Mesenteric fat pad (tissue), 1 donor: ENCODE measurements around the gene SNX22. TPM values are rescaled to one million over a fixed set of nuclear protein-coding genes. Genes with fewer than 3 reads are reported as not detected.
"Not testable (repeated sequence)": the region's sequence is repeated elsewhere in the genome, so short reads cannot be mapped to it uniquely, and the experiment has no call there.

Experiments
- DNase-seq: peaks from one replicate; pipeline ENCODE4 v3.0.0-alpha.2; 2020; ENCODE audit warnings: low spot score
- long read RNA-seq: library from polyadenylated mRNA; unstranded; transcript quantifications from one replicate; pipeline ENCODE4 v2.0.0, GENCODE V29; 2020
- total RNA-seq: library from RNA; stranded (reverse); fragmentation: NEBNext Ultra II Directional; extraction: Animal tissue kit (Norgen Biotek cat#: 25700); gene quantifications from one replicate; pipeline ENCODE4 v1.2.1, GENCODE V29; 2021
- donor health status: DM: yes; HTN: yes; CAD: no.

The SNX22 gene
- total RNA-seq, result 0.71 TPM
- long read RNA-seq, result 0 reads

DNA sequence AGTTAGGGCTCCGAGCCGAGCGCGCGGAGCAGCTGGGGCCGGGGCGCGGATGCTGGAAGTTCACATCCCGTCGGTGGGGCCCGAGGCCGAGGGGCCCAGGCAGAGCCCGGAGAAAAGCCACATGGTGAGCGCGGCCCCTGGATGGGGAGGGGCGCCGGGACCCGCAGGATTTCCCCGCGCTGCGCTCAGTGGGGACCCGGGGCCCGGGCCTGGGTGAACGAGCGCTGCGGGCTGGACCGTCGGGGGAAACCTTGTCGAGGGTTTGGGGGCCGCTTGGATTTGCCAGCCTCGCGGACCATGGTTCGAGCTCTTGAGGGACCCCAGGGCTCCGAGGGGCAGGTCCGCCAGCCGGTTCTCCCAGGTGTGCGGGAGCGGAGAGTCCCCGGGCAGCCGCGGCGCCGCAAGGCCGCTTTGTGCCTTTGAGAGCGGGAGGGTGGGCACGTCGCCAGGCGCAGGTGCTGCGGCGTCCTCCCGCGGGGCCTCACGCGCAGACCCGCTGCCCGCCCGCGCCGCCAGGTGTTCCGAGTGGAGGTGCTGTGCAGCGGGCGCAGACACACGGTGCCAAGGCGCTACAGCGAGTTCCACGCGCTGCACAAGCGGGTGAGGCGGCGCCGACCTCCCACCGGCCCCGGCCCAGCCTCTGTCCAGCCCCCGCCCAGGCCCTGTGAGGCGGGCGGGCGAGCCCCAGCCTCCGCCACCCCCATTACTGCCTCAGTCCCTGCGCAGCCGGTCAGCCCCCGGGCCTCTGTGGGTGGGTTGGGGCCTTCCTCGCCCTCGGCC lies at the start of gene SNX22:
TSS of gene SNX22 (plus strand) at position 5 of the 780 bp plus-strand sequence. CDS start at position 50, 45 bp downstream.
- peak; percentile 87 for DNase-seq

DNA sequence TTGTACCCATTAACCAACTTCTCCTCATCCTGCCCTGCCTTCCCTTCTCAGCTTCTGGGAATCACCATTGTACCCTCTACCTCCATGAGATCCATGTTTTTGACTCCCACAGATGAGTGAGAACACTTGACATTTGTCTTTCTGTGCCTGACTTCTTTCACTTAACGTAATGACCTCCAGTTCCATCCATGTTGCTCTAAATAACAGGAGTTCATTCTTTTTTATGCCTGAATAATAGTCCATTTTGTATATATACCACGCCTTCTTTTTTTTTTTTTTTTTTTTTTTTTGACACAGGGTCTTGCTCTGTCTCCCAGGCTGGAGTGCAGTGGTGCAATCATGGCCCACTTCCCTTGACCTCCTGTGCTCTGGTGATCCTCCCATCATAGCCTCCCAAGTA lies 49.0 kb upstream of the SNX22 start:
- DNase-seq, result no peak

DNA sequence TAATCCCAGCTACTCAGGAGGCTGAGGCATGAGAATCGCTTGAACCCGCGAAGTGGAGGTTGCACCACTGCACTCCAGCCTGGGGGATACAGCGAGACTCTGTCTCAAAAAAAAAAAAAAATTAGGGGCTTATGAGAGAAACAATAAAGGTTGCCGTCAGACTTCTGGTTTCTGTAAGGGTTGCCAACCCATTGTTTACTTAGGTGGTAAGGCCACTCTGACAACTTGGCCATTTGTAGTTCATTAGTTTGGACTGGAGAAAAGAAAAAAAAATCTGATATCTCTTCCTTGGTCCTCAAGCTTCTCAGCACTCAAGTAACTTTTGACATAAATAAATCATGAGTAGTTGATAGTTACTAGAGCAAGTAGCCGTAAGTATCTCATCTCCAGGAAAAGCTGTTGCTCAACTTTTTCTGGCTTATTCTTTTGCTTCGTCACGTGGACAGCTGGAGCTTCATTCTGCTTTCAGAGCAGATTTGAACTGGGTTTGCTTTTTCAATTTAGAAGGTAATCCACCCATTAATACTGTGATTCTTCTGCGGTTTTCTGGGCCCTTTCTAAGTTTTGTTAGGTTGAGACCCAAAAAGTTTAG lies 46.3 kb upstream of the SNX22 start:
- no peak for DNase-seq

DNA sequence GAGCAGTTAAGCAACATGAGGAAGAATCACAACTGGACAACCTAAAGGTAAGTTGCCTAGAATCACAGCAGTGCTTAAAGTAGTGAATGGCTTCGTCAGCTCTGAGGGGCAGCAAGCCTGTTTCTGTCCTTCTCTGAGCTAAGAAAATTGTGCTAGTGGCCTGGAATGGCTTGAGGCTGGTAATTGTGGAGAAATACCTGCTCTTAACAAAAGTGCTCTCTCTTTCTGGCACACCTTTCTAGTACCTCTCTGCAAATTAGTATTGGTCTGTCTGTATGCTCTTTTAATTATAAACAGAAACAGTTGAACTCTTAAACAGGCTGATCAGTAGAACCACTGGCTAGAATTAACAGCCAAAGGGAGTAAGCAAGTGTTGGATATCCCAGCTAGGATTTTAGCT lies 44.2 kb upstream of the SNX22 start:
- no peak for DNase-seq

GRCh38 chr15:64110108-64110701 lies 41.3 kb upstream of the SNX22 start:
- DNase-seq, result not testable (repeated sequence)

DNA sequence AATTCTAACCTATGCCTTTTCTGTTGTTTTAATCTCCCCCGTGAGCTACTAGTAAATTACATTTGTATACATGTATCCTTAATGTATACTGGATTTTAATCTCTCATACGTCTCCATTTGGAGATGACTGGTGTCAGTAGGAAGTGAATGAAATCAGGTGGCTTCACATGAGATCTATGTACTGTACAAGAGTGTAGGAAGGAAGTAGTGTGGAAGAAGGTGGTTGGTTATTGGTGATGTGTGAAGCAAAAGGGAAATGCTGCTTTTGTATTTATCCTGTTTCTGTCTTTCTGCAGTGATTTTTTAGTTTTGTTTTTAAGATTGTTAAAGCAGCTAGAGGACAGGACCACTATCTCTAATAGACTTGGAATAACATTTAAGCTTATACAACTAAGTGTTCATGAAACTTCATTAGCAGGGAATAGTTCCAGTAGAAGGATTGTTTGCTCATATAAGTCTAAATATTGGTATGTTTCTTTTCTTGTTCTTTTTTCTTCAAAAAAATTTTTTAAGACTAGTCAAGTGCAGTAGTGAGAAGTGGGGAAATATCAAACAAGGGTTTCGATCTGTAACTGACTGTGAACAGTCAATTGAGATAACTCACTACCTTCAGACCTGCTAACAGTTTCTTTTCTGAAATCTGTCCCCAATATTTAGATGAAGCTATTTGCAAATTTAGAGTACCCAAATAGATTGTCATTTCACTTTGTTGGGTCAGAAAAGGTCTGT lies 40.4 kb upstream of the SNX22 start:
- DNase-seq, result no peak

DNA sequence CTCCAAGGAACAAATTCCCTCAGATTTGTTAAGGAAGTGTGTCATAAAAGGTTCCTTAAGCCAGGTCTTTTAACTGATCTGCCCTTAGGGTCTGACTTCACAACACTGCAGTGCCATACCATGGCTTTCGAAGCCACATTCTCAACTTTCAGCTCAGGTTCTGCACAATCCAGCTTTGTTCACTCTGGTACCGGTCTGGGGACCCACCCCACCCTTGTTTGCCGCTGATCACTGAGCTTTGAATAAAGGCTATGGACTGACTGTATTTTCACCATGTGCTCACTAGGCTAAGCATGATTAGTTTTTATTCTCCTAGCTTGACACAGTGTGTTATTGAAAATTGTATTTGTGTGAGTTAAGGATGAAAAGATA lies 39.9 kb upstream of the SNX22 start:
- no peak for DNase-seq

DNA sequence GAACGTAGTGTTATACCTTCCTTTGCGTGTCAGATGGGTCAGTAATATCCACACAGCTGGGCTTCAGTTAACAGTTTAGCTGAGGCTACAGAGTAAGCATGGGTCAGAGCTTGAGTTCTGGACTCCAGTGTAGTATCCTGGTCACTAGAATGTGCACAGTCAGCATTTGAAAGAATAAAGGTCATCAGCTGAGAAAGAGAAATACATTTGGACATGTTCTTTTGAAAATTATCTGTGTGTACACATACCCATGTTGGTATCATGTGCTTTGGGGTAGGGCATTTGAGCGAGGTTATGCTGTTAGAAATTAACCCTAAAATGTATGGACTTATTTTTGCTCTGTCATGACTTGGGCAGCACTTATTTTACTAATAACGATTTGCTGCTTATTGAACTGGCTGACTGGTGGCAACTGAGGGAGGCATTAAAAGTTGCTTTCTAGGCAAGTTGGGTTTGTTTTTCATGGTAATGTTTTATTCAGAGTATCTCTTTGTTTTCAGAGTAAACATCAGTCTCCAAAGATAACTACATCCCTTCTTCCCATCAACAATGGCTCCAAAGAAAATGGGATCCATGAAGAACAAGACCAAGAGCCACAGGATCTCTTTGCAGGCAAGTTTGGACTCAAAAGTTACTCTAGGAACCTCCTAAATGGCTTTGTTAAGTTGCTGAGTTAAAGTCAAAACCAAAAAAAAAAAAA lies 39.3 kb upstream of the SNX22 start:
- no peak for DNase-seq

DNA sequence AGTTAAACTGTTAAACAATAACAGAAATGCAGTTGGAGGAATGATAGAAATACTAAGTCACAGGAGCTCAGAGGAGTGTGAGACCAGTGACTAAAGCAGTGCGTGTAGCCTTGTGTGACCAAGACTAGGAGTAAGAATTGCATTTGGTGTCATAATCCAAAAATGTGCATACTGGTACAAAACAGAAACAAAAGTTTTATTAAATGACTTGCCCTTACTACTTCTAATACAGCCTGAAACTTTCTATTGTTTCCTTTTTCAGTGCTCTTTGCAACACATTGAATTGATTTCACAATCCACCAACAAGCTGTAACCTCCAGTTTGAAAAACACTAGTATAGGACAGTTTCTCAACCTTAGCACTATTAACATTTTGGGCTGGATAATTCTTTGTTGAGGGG lies 38.6 kb upstream of the SNX22 start:
- no peak for DNase-seq

DNA sequence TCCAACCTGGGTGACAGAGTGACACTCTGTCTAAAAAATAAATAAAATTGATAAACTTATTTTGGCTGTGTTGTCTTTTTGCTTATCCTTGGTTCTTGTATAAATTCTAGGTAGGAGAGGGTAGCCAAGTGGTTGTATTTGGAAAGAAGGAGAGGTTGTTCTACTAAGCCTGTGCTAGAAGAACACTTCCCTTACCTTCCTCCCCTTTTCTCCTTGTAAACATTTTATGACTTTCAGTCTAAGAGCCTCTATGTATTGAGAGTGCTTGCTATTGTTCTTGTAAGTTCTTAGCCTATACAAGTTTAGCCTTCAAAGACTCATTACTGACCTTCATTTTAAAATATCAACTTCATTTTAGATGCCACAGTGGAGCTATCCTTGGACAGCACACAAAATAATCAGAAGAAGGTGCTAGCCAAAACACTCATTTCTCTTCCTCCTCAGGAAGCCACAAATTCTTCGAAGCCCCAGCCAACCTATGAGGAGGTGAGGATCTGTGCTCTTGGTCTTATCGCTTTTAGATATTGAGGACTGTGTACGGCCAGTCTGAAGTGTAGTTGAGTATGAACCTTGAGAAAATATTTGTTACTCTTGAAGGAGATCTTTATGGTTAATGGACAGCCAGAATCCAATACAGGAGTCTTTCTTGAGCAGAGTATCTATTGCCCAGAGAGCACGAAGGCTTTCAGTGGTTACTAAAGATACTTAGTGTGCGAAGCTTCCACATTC lies 33.6 kb upstream of the SNX22 start:
- DNase-seq, result no peak

GRCh38 chr15:64120322-64120721 lies 31.2 kb upstream of the SNX22 start:
- DNase-seq, result not testable (repeated sequence)

DNA sequence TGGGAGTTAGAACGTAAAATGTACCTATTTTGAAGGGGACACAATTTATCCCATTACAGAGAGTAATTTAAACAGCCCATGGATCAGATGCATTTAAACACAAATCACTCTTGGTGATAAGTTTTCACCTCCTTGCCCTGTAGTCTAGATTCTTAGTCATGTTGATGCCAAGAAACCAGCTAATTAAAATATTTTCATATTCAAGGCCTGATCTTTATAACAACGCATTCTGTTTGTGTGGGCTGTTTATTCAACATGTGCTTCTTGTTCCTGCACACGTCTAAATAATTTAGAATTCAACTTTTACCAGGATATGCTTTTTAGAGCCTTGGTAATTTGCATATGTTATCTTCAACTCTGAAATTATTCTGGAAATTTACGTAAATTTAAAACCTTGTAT lies 29.9 kb upstream of the SNX22 start:
- DNase-seq, result no peak

DNA sequence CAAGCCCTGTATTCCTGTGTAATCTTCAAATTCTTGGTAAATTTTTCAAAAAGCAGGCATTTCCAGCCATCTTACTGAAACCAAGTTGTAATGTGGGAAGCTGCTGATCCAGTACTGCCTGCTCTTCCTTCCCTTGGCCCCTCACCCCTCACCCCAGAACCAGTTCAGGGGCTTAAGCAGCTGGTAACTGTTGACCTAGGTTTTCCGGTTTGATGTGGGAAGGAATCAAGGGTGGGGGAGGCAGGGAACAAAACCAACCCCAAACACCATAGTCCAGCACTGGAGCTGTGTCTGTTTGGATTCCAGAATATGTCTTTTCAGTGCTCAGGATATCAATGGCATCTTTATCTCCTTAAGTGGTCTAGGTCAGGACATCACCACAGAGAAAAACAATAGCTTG lies 29.1 kb upstream of the SNX22 start:
- DNase-seq, result no peak

DNA sequence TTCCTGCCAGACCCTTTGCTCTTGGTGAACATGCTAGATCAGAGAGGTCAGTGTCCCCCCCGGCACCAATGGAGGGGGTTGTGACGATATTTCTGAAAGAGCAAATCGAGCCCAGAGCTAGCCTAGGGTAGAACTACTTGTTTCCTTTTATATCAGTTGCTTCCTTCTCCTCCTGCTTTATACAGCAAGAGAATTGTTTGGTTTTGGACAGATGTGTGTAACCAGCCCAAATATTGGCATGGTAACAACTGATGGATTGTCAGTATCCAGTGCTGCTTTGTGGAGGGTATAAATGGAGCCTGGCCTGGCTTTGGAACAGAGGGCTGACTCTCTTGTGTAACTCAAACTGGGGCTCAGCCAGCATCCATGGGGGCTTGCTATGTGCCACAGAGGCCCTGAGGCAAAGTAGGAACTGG lies 28.6 kb upstream of the SNX22 start:
- no peak for DNase-seq

DNA sequence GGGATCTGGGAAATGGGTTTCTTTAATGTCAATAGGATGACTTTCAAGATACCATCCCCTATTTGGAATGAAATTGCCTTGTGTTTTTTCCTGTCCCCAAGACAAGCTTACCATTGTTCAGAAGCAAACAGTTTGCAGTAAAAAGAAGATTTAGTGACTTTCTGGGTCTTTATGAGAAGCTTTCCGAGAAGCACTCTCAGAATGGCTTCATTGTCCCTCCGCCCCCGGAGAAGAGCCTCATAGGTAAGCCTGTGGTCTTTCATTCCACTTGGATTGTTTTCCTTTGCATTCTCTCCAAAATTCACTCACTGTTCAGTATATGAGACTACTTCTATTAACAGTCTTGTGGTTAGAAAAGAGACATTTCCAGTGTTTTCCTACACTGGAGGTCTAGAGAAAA lies 25.6 kb upstream of the SNX22 start:
- no peak for DNase-seq

- no peak for DNase-seq
Observed at GRCh38 chr15:64127521-64128270, 23.8 kb upstream of the SNX22 start.

DNA sequence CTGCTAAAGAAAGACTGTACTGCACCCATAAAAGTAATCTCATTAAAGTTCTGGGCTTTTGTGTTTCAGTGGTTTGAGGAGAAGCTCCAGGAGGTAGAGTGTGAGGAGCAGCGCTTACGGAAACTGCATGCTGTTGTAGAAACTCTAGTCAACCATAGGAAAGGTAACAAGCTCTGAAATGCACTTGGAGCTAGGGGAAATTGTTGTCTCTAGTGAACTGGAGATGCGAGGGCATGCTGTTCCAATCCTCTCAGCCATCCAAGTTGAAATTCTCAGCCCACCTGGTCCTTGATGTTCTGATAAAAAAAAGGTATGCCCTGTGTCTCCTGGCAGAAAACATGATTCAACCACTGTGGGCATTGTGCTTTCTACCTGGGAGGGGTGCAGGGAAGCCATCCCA lies 21.4 kb upstream of the SNX22 start:
- no peak for DNase-seq

DNA sequence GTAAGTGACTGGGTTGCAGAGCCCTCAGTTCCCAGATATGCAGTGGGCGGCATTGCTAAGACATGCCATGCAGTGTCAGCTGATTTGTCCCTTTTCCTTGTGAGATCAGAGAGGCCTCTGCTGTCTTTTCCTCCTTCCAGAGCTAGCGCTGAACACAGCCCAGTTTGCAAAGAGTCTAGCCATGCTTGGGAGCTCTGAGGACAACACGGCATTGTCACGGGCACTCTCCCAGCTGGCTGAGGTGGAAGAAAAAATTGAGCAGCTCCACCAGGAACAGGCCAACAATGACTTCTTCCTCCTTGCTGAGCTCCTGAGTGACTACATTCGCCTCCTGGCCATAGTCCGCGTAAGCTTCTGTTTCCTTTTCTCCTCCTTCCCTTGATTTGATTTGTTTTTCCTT lies 20.0 kb upstream of the SNX22 start:
- no peak for DNase-seq

DNA sequence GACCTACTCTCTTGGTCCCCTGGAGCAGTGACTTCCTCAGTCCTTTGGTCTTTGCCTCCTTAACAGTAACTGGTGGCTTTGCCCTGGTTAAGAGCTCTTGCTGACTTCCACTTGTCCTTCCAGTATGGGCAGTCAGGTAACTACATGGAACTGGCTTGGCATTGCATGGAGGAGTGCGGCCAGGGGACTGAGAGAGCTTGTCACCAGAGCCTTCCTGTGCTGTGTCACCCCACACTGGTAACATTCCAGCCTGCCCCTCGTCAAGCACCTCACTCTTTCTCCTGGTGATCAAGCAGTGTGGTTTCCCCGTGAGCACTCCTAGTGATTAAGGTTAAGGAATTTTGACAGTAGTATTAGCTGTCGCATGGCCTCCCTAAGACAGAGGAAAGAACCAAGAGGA lies 19.3 kb upstream of the SNX22 start:
- DNase-seq, result no peak
